Neural cell (in vitro differentiated cells): Measurements from ENCODE around the gene BMPR1B. TPM values are rescaled to one million over a fixed set of nuclear protein-coding genes. Genes with fewer than 3 reads are reported as not detected.

Experiments
- H2AFZ ChIP-seq: fragments of 200-600, 300-800 bp; sonication (generic), shearing (Covaris generic); 2 replicates; pipeline ENCODE4 v1.6.0; 2014; ENCODE audit warnings: low read depth, mild to moderate bottlenecking, antibody characterized with exemption, low read length, moderate library complexity
- H3F3A ChIP-seq: fragments of 200-600 bp; shearing (Covaris generic); 2 replicates; pipeline ENCODE4 v1.6.1; 2016; ENCODE audit warnings: mild to moderate bottlenecking, moderate library complexity, mixed read lengths, antibody characterized with exemption, low read length; ENCODE audit not compliant: insufficient read depth, poor library complexity, severe bottlenecking
- H3K27ac ChIP-seq: fragments of 200-600, 300-800 bp; sonication (generic), shearing (Covaris generic); 2 replicates; pipeline ENCODE4 v1.5.1; 2014; ENCODE audit warnings: mild to moderate bottlenecking, low read length, moderate library complexity
- H3K27me3 ChIP-seq: fragments of 300-800, 200-600 bp; sonication (generic), shearing (Covaris generic); 2 replicates; pipeline ENCODE4 v1.6.0; 2014; ENCODE audit warnings: mild to moderate bottlenecking, low read depth, low read length, moderate library complexity; ENCODE audit not compliant: insufficient read depth
- H3K36me3 ChIP-seq: fragments of 300-800, 200-600 bp; sonication (generic), shearing (Covaris generic); 2 replicates; pipeline ENCODE4 v1.5.1; 2014; ENCODE audit warnings: mild to moderate bottlenecking, antibody characterized with exemption, low read length, moderate library complexity; ENCODE audit not compliant: insufficient read depth
- H3K4me2 ChIP-seq: fragments of 300-800, 200-600 bp; sonication (generic), shearing (Covaris generic); 2 replicates; pipeline ENCODE4 v1.6.0; 2014; ENCODE audit warnings: mild to moderate bottlenecking, low read length
- H3K4me3 ChIP-seq: fragments of 300-800, 200-600 bp; sonication (generic), shearing (Covaris generic); 2 replicates; pipeline ENCODE4 v1.5.1; 2014; ENCODE audit warnings: mild to moderate bottlenecking, low read length, moderate library complexity
- H3K79me2 ChIP-seq: fragments of 200-600 bp; shearing (Covaris generic); replicated peaks from 2 replicates; pipeline ENCODE4 v1.6.0; 2014; ENCODE audit warnings: mild to moderate bottlenecking, low read length, moderate library complexity; ENCODE audit not compliant: insufficient read depth
- H3K9ac ChIP-seq: fragments of 300-800, 200-600 bp; sonication (generic), shearing (Covaris generic); 2 replicates; pipeline ENCODE4 v1.6.1; 2016; ENCODE audit warnings: mild to moderate bottlenecking, low read length, mixed read lengths
- H3K9me2 ChIP-seq: fragments of 200-600 bp; shearing (Covaris generic); 2 replicates; pipeline ENCODE4 v1.6.1; 2016; ENCODE audit warnings: mild to moderate bottlenecking, low read length, mixed read lengths; ENCODE audit not compliant: insufficient read depth
- H3K9me3 ChIP-seq: fragments of 200-600, 300-800 bp; sonication (generic), shearing (Covaris generic); 2 replicates; pipeline ENCODE4 v1.6.1; 2016; ENCODE audit warnings: mild to moderate bottlenecking, mixed run types, low read length, moderate library complexity, mixed read lengths
- H4K20me1 ChIP-seq: fragments of 200-600 bp; shearing (Covaris generic); 2 replicates; pipeline ENCODE4 v1.6.1; 2016; ENCODE audit warnings: mild to moderate bottlenecking, mixed run types; ENCODE audit not compliant: insufficient read depth
- CTCF ChIP-seq: fragments of 450-650 bp; IDR thresholded peaks from 2 replicates; pipeline ENCODE4 v1.5.1; 2014; ENCODE audit warnings: antibody characterized with exemption, mild to moderate bottlenecking, moderate library complexity; ENCODE audit not compliant: poor library complexity, severe bottlenecking
- EP300 ChIP-seq: fragments of 450-650 bp; conservative IDR thresholded peaks from 2 replicates; pipeline ENCODE4 v1.6.1; 2014; ENCODE audit warnings: antibody characterized with exemption, mild to moderate bottlenecking, moderate library complexity; ENCODE audit not compliant: poor library complexity, severe bottlenecking
- EZH2 ChIP-seq: fragments of 200-600, 300-800 bp; shearing (Covaris generic), sonication (generic); IDR thresholded peaks from 2 replicates; pipeline ENCODE4 v1.6.1; 2014; ENCODE audit warnings: antibody characterized with exemption, low read length, borderline replicate concordance, mild to moderate bottlenecking; ENCODE audit not compliant: insufficient read depth, poor library complexity, severe bottlenecking
- MXI1 ChIP-seq: fragments of 450-650 bp; conservative IDR thresholded peaks from 2 replicates; pipeline ENCODE4 v1.6.1; 2014; ENCODE audit warnings: antibody characterized with exemption, mild to moderate bottlenecking; ENCODE audit not compliant: poor library complexity, severe bottlenecking
- POLR2AphosphoS5 ChIP-seq: IDR thresholded peaks from 2 replicates; pipeline ENCODE4 v1.6.1; 2012
- RAD21 ChIP-seq: fragments of 450-650 bp; conservative IDR thresholded peaks from 2 replicates; pipeline ENCODE4 v1.6.1; 2014; ENCODE audit warnings: antibody characterized with exemption, mild to moderate bottlenecking, moderate library complexity
- SMC3 ChIP-seq: fragments of 450-650 bp; conservative IDR thresholded peaks from 2 replicates; pipeline ENCODE4 v1.6.1; 2014; ENCODE audit warnings: antibody characterized with exemption, mild to moderate bottlenecking, moderate library complexity; ENCODE audit not compliant: poor library complexity
- TAF1 ChIP-seq: IDR thresholded peaks from 2 replicates; pipeline ENCODE4 v1.6.1; 2012; ENCODE audit warnings: low read depth
- polyA plus RNA-seq: library from polyadenylated mRNA; depleted of rRNA; stranded (reverse); fragments of >200 nt; gene quantifications from 2 replicates; pipeline ENCODE4 v1.2.3, GENCODE V29; 2014
- TF ChIP-seq, protein P1 (sequence below): IDR thresholded peaks from 2 replicates; pipeline ENCODE4 v1.6.1; 2012; ENCODE audit warnings: borderline replicate concordance

Gene BMPR1B
- polyA plus RNA-seq, 1 donor from 2014 or later, result 1.6 TPM

GRCh38 chr4:95091272-95091671 is 333.5 kb downstream of the BMPR1B start:
- Histone ChIP-seq H3K79me2 (no peaks in the 10 kb centered on the region), H3K36me3 (no peaks in the 10 kb centered on the region), H3K9me3 (no peaks in the 10 kb centered on the region), H3K9me2 (no peaks in the 10 kb centered on the region), H3K4me2 (no peak overlapping the region), H3K27me3 (no peaks in the 10 kb centered on the region), H3K4me3 (no peak overlapping the region), H3K27ac (no peak overlapping the region), H3F3A (no peaks in the 10 kb centered on the region), H3K9ac (no peak overlapping the region), H2AFZ (no peak overlapping the region), H4K20me1 (no peaks in the 10 kb centered on the region)
- TF ChIP-seq EP300 (no peak), MXI1 (no peak), POLR2AphosphoS5 (no peak), EZH2 (no peak), RAD21 (no peak), SMC3 (no peak), CTCF (no peak), TAF1 (no peak)
- TF ChIP-seq, protein P1, sequence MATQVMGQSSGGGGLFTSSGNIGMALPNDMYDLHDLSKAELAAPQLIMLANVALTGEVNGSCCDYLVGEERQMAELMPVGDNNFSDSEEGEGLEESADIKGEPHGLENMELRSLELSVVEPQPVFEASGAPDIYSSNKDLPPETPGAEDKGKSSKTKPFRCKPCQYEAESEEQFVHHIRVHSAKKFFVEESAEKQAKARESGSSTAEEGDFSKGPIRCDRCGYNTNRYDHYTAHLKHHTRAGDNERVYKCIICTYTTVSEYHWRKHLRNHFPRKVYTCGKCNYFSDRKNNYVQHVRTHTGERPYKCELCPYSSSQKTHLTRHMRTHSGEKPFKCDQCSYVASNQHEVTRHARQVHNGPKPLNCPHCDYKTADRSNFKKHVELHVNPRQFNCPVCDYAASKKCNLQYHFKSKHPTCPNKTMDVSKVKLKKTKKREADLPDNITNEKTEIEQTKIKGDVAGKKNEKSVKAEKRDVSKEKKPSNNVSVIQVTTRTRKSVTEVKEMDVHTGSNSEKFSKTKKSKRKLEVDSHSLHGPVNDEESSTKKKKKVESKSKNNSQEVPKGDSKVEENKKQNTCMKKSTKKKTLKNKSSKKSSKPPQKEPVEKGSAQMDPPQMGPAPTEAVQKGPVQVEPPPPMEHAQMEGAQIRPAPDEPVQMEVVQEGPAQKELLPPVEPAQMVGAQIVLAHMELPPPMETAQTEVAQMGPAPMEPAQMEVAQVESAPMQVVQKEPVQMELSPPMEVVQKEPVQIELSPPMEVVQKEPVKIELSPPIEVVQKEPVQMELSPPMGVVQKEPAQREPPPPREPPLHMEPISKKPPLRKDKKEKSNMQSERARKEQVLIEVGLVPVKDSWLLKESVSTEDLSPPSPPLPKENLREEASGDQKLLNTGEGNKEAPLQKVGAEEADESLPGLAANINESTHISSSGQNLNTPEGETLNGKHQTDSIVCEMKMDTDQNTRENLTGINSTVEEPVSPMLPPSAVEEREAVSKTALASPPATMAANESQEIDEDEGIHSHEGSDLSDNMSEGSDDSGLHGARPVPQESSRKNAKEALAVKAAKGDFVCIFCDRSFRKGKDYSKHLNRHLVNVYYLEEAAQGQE, result no peak

DNA sequence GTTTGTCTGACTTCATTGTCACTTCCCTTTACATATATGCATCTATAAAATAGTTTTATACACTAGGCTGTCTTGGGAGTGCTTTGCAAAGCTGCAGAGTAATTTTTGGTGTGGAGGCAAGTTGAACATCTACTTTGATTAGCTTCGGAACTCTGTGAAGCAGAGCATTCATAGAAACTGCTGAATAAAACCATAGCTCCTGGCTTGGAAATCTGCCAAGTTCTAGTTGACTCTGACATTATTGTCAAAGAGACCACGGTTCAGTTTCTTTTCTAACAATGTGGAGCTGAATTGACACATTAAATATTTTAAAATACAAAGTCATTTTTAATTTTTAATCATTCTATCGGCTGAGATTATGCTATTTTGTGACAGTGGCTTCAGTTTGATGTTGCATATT is 335.0 kb downstream of the BMPR1B start:
- no peaks in the 10 kb centered on the region for H3K79me2 ChIP-seq
- no peaks in the 10 kb centered on the region for H4K20me1 ChIP-seq
- no peaks in the 10 kb centered on the region for H3K9me3 ChIP-seq
- no peaks in the 10 kb centered on the region for H3K27me3 ChIP-seq
- no peak overlapping the region for H3K4me2 ChIP-seq
- no peak overlapping the region for H2AFZ ChIP-seq
- no peaks in the 10 kb centered on the region for H3K36me3 ChIP-seq
- H3F3A ChIP-seq, result no peaks in the 10 kb centered on the region
- H3K4me3 ChIP-seq, result no peak overlapping the region
- H3K27ac ChIP-seq, result no peak overlapping the region
- TF ChIP-seq MXI1 (no peak), CTCF (no peak), TAF1 (no peak), EZH2 (no peak), EP300 (no peak), RAD21 (no peak), SMC3 (no peak), POLR2AphosphoS5 (no peak)
- TF ChIP-seq, protein P1, result no peak
- no peak overlapping the region for H3K9ac ChIP-seq
- H3K9me2 ChIP-seq, result no peaks in the 10 kb centered on the region
